Islet precursor cell (in vitro differentiated cells): ENCODE measurements around the gene FUBP1.
"Not testable (repeated sequence)": the region's sequence is repeated elsewhere in the genome, so short reads cannot be mapped to it uniquely, and the experiment has no call there.

Experiments
- DNase-seq: peaks from one replicate; pipeline ENCODE4 v3.0.0-alpha.2; 2018

Gene FUBP1, protein sequence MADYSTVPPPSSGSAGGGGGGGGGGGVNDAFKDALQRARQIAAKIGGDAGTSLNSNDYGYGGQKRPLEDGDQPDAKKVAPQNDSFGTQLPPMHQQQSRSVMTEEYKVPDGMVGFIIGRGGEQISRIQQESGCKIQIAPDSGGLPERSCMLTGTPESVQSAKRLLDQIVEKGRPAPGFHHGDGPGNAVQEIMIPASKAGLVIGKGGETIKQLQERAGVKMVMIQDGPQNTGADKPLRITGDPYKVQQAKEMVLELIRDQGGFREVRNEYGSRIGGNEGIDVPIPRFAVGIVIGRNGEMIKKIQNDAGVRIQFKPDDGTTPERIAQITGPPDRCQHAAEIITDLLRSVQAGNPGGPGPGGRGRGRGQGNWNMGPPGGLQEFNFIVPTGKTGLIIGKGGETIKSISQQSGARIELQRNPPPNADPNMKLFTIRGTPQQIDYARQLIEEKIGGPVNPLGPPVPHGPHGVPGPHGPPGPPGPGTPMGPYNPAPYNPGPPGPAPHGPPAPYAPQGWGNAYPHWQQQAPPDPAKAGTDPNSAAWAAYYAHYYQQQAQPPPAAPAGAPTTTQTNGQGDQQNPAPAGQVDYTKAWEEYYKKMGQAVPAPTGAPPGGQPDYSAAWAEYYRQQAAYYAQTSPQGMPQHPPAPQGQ

DNA sequence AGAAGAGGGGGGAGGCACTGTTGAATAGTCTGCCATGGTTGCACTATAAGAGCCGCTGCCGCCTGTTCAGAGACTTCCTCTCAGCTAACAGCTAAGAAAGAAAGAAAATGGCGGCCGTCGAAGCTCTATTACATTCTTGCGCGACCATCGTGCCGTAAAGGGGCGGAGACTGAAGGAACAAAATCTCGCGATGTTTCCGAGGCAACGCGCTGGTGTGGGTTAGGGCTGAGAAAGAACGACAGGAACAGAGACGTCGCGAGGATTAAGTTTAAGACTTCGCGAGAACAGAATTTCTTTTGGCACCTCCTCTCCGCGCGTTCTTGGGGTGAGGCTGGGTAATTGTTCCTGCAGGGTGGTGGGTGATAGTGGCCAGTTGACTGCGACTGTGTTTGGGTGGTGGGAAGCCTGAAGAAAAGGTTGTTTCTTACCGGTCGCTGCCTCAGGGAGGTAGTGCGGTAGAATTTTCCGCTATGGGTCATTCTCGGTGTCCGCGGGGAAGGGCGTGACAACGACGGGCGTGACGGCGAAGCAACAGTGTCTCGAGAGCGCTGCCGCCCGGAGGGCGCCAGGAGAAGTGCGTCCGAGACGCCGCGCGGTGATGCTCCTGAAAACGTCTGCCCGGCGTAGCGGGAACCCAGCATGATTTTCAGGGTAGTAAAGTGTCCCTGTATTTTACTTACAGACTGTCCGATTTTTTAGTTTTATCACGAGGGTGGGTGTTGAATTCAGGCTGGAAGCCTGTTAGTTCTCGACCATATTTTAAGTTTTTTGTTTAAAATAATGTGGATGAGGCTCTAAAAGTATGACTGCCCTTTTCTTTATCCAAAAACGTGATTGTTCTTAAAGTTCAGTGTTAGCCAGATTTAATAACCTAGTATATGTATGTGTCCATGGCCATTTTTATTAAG, at the start of gene FUBP1:
Gene FUBP1, minus strand, starts transcription at position 104 of the 908 bp plus-strand sequence. Its CDS starts 68 bp downstream, at position 36.
- DNase-seq = peak; percentile 98

DNA sequence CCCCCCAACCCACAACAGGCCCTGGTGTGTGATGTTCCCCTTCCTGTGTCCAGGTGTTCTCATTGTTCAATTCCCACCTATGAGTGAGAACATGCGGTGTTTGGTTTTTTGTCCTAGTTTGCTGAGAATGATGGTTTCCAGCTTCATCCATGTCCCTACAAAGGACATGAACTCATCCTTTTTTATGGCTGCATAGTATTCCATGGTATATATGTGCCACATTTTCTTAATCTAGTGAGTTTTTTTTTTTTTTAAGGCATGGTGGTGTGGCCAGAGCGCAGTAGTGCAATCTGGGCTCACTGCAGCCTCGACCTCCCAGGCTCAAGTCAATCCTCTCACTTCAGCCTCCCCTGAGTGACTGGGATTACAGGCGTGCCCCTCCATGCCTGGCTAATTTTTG, 42.3 kb upstream of the FUBP1 start:
- not testable (repeated sequence) for DNase-seq

DNA sequence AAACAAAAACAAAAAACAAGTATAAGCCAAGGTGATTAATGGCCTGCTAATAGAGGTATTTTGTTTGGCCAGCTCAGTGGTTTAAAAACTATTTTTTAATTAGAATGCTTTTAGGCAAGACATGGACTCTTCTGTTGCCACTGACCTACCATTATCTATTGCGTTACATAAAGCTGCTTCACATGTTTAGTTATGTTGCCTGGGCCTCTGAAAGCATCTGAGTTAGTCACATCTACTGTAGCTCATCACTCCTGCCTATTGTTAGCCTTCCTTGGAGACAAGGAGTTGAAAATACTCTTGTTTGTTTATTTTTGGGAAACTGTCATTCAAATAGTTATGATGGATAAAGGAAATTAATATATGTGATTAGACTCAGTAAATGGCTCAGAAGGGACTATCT, 40.2 kb upstream of the FUBP1 start:
- DNase-seq = no peak

DNA sequence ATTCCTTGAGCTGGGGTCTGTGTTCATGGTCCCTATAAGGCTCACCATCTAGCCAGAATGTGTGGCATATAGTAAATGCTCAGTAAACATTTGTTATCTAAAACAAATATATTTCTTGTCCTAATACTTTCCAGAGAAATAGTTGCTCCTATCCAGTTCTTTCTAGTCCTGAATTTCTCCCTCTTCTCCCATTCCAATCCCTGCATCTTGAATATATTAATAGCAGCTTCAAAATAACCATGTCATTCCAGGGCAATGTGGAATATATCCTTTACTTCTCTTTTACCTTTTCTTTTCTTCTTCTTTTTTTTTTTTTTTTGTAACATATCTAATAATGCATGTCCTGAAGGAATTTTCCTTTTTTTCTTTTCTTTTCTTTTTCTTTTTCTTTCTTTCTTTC, 36.3 kb upstream of the FUBP1 start:
- no peak for DNase-seq

DNA sequence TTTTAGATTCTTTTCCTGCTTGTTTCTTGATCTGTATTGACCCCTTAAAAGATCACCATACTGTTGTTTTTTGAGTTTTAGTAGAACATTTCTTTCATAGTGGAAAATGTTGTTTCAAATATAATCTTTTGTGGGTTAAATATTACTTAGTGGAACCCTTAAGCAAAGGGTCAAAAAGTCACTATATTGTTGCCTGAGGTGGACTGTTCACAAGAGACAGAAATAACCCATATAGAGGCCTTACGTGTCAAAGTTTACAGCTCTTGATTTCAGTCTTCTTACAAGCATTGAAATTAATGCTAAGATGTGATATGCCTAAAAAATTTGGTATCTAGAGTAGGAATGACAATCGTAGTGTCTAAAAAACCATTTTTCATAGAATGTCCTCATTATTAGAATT, 32.2 kb upstream of the FUBP1 start:
- no peak for DNase-seq

DNA sequence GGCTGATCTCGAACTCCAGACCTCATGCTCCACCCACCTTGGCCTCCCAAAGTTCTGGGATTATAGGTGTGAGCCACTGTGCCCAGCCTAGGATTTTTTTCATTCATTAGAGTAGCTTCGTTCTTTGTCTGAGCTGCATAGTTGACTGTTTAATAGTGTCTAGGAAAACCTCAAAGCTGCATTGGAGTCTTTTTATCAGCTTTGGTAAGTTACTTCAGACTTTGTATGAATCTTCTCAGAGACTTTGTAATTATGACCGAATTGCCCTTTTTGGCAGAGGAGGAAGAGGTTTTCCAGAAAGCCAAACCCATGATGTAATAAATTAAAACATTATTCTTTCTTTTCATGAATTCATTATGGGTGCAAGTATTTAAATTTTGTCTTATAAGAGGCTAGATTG, 31.0 kb upstream of the FUBP1 start:
- no peak for DNase-seq

DNA sequence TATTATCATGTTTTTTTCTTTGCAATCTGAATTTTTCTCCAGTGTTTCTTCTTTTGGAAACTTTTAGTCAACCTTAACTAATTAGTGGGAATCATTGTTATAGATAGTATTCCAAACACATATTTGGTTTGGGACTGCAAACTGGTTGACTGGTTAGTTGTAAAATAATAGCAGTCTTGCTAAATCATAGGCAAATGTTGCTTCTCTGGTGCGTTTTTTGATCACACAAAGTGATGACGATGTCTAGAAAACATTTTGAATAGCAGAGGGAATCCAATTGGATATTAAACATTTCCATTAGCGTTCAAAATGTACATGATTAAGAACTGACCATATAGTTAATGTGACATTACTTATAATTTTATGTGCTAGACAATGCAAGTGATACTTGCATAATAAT, 30.4 kb upstream of the FUBP1 start:
- DNase-seq = no peak

DNA sequence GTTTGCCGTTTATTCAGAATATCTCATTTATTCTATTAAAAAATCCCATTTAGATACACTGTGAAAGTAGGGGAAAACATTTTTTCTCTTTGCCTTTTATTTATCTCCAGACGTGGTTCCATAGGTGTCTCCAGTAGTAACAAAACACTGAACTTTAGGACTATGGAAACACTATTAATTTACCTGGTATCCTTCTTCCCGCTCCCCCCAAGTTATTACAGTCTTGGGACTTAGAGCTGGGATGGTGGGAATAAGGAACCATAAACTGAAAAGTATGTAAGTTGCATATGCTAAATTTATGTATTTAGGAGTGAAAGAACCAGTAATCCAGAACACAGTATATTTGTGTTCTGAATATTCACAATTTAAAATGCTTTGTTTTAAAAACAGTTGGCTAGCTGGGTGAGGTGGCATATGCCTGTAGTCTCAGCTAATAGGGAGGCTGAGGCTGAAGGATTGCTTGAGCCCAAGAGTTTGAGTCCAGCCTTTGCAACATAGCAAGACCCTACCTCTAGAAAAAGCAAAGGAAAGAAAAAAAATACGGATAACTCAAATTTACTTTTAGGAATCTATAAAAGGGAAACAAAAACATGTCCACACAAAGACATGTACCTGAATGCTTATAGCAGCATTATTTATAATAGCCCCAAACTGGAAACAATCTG, 28.9 kb upstream of the FUBP1 start:
- no peak for DNase-seq

DNA sequence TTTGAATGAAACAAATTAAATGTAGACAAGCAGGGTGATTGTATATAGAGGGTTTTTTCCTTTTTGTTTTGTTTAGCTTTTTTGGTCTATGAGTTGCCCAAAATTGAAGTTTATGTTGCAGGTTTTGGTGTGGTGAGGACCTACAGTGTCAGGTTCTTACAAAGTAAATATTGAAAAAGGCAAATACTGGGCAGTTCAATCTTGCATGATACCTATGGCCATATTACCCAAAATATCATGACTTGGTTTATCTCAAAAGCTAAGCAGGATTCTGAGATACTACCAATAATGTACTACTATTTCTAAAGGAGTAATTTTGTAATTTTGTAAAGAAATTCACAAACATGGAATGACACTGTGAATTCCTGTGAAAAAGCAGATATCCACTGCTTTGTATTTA, 27.6 kb upstream of the FUBP1 start:
- DNase-seq = no peak

DNA sequence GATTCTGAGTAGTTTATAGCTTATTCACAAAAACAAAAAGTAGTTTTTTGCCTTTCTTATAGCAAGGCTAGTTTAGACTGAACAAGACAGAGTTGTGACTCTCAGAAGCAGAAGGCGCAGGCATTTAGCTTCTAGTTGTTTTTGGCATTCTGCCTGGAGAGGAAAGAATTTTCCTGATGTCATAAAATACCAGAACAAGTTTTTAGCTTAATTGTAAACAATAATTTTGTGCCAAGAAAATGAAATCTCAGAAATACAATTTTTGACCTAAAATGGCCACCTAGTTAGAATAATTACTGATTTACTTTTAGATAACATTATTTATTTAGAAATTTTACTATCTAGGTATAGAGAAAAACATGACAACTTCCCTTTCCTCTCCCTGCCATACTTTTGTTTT, 26.9 kb upstream of the FUBP1 start:
- DNase-seq = no peak

DNA sequence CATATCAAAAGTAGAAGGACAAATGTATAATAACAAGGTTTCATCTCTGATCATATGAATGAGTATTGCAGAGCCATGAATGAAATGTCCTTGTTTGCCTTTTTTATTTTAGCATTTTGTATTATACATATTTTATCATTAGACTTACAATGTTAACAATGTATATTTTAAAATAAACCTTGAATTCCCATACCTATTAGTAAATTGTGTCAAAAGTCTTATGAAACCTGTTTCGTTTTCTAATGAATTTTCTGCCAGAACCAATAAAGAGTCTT, 26.5 kb upstream of the FUBP1 start:
- no peak for DNase-seq

DNA sequence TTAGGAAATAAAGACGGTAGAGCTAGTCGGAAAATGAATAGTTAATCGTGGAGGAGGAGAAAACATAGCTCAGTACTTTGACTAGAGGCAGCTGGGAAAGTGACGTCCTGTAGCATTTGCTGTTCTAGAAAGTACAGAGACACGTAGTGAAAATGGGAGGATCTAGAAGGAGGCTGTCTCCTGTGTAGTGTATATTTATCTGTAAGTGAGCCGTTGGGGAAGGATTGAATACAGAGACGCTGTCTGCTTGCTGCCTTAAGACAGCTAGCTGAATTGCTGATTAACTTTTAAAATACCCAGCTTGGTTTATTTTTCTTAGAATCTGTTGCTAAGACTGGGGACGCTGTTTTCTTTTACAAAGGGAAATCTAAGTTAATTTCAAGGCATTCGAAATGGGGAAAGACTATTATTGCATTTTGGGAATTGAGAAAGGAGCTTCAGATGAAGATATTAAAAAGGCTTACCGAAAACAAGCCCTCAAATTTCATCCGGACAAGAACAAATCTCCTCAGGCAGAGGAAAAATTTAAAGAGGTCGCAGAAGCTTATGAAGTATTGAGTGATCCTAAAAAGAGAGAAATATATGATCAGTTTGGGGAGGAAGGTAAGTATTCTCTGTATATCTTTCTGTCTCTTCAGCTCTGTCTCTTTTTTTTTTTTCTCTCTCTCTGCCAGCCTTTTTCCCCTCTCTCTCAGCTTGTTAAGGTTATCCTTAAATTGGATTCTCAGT, 26.0 kb upstream of the FUBP1 start, which contains the start of gene DNAJB4:
Gene DNAJB4, plus strand, starts transcription at position 221 of the 729 bp plus-strand sequence. Its CDS starts 172 bp downstream, at position 393.
- peak; percentile 88 for DNase-seq

DNA sequence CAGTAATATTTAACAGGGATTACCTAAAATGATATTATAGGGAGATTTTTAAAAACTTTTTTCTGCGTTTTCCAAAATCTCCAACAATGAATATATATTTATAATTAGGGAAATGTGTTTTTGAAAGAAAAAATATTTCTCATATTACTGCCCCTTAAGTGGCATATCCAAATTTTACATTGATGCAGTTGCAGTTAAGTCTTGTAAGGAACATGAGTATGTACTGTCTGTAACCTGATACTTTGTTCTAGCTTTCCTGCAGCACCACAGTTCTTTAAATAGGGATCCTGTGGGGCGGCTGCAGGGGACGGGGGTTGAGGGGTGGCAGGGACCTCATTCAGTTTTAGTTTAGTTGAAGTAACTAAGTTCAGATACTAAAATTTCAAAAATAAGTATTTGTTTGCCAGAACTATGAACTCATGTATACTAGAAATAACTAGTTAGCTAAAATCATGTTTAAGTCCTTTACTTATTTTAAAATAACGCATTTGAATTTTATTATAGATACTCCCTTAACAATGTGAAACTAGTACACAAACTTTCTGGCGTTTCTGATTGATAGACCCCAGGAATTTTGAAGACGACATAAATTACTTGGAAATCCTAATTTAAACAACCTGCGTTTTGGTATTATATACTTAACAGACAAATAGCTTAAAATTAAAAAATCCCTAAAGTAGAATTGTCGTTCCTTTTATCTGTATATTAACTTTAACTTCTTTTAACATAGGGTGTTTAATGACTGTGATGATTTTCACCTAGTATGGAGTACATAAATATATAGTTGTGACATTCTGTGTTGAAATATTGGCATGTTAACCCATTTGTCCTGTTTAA, 25.2 kb upstream of the FUBP1 start:
- DNase-seq = peak; percentile 92

DNA sequence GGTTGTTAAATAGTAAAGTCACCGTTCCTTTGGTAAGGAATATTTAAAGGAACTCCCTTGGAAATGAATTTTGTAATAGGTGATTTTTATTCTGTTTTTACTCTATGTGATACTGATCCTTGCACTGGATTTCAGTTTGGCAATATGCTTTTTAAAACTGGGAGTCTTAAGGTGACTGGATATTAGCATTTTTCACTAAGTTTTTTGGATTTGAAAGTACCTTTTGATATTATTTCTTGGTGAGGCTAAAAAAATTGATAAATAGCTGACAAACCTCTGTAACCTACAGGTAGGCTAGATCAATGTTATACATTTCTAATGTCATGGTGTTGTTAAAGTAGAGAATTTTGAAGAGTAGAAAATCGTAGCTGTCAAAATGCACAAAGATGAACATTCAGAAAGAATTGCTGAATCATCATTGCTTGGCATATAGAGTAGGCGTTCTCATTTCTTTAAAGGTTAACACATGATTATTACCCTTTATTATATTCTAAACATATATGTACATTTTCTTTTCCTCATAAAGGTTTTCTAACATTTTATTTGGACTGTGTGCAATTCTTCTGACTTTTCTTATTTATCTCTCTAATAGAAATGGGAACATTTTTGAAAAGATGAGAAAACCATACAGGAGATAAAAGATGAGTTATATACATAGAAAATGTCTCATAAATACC, 24.3 kb upstream of the FUBP1 start:
- no peak for DNase-seq

DNA sequence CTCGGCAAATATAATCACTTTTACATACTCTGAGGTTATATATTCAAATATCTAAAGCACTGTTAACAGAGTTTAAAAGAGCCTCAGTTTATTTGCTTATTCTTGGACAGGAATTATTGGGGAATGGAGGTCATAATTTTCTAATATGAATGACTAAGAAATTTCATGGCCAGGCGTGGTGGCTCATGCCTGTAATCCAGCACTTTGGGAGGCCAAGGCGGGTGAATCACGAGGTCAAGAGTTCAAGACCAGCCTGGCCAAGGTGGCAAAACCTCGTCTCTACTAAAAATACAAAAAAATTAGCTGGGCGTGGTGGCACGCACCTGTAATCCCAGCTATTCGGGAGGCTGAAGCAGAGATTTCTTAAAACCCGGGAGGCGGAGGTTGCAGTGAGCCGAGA, 21.7 kb upstream of the FUBP1 start:
- DNase-seq = not testable (repeated sequence)

DNA sequence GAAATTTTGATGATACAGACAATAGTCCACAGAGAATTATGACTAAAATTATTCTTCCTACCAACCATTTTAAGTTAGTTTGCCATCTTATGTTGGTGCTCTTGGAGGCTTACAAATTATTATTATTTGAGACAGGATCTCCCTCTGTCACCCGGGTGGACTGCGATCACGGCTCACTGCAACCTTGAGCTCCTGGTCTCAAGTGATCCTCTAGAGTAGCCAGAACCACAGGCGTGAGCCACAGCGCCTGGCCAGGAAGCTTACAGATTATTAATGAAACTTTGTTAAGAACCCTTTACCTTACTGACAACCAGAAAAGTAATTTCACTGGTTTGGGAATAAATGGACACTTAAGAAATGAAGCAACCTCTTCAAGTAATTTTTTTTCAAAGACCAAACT, 17.9 kb upstream of the FUBP1 start:
- no peak for DNase-seq

DNA sequence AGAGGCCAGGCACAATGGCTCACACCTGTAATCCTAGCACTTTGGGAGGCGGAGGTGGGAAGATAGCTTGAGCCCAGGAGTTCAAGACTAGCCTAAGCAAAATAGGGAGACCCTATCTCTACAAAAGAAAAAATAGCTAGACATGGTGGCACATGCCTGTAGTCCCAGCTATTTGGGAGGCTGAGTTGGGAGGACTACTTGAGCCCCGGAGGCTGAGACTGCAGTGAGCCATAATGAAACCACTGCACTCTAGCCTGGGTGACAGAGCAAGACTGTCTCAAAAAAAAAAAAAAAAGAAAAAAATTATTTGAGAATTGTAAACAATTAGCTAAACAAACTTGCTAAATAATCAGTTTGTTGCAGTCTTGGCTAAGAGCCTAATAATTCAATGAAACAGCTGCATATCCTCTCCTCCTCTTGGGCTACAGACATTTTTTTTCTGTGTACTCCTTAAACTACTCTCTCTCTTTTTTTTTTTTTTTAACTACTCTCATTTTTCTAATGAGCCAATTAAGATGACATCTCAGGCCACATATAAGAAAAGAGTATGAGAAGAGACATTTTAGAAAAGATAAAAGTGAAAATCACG, 15.3 kb upstream of the FUBP1 start:
- no peak for DNase-seq

DNA sequence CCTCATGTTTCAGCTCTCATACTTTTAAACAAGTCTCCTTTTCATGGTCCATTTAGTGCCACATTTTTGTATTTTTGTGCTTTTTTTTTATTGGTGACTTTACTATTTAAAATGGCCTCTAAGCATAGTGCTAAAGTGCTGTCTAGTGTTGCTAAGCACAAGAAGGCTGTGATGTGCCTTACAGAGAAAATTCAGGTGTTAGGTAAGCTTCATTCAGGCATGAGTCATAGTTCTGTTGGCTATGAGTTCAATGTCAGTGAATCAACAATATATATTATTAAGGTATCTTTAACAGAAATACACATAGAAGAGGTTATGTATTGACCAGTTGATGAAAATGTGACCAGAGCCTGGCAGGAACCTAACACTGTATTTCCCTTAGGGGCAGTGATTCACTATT, 12.8 kb upstream of the FUBP1 start:
- DNase-seq = no peak

DNA sequence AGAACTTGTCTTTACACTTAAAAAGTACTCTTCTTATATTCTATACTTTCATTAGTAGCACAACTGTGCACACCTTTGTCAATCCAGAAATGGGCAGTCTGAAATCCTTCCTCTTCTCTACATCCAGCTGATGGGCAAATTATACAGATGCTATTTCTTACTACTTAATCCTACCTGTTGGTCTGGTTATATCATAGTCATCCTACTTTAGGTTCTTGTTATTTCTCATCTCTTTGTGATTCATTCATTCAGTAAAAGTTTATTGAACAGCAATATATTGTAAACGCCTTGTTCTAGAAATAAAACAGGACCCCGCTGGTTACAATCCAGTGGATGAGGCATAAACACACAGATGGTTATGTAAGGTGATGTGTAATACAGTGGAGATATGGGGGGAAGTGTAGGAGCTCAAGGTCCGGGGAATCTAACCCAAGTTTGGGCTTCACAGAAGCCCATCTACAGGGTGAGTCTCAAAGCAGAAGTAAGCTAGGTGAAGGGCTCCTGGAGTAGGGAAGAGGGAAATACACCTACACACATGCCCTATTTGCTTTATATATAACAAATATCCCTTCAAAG, 11.8 kb upstream of the FUBP1 start:
- no peak for DNase-seq

DNA sequence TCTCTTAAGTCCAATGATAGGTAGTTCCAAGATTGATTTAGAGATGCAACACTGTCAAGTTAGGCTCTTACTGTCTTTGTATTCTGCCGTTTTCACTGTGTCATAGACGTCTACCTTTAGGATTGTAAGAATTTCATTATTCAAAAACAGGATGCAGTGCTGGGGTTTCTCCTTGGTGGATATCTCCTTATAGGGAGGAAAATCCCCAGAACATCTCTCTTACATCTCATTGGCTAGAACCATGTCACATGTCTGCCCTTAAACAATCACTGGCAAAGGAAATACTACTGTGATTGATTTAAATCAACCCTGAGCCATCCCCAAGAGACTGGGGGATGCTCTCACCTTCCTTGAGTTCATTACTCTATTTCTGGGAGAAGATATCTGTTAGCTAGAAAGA, 10.9 kb upstream of the FUBP1 start:
- no peak for DNase-seq
